Pulmonary artery endothelial cell (primary cell): ENCODE data around the gene PI4KA. TPM values are rescaled to one million over a fixed set of nuclear protein-coding genes. Genes with fewer than 3 reads are reported as not detected.
"Not testable (repeated sequence)": the region's sequence is repeated elsewhere in the genome, so short reads cannot be mapped to it uniquely, and the experiment has no call there.

Experiments
- DNase-seq: peaks from one replicate; pipeline ENCODE4 v3.0.0-alpha.2; 2011; ENCODE audit warnings: low read depth, low spot score
- total RNA-seq: library from RNA; depleted of rRNA; stranded (reverse); fragments of >200 nt; gene quantifications from 2 replicates; pipeline ENCODE4 v1.2.3, GENCODE V29; 2014

The PI4KA gene
- total RNA-seq, 1 donor from 2014 or later: 22.1 TPM

GRCh38 chr22:20779014-20779817, 79.4 kb downstream of the PI4KA start:
- DNase-seq: no peak

- DNase-seq: peak; percentile 41
Observed at GRCh38 chr22:20777420-20778177, 81.0 kb downstream of the PI4KA start.

GRCh38 chr22:20776624-20777405, 81.8 kb downstream of the PI4KA start:
- no peak for DNase-seq

GRCh38 chr22:20775342-20775895, 83.2 kb downstream of the PI4KA start:
- no peak for DNase-seq

- DNase-seq: no peak
Observed at GRCh38 chr22:20774882-20775281, 83.7 kb downstream of the PI4KA start.

GRCh38 chr22:20773793-20774212, 84.8 kb downstream of the PI4KA start, which contains the start of gene SERPIND1:
Gene SERPIND1, plus strand, starts transcription at chr22:20774113. Its CDS starts 5,200 bp downstream, at chr22:20779313.
- no peak for DNase-seq

GRCh38 chr22:20771918-20772625, 86.5 kb downstream of the PI4KA start:
- no peak for DNase-seq

- DNase-seq: not testable (repeated sequence)
Observed at GRCh38 chr22:20769496-20769826, 89.2 kb downstream of the PI4KA start.

- DNase-seq: no peak
Observed at GRCh38 chr22:20766530-20766929, 92.1 kb downstream of the PI4KA start.

GRCh38 chr22:20765938-20766337, 92.7 kb downstream of the PI4KA start:
- no peak for DNase-seq

- DNase-seq: no peak
Observed at GRCh38 chr22:20764729-20765128, 93.9 kb downstream of the PI4KA start.

GRCh38 chr22:20764471-20764720, 94.2 kb downstream of the PI4KA start:
- no peak for DNase-seq

- no peak for DNase-seq
Observed at GRCh38 chr22:20763630-20764470, 94.8 kb downstream of the PI4KA start.

GRCh38 chr22:20762233-20762796, 96.3 kb downstream of the PI4KA start:
- no peak for DNase-seq

- DNase-seq: no peak
Observed at GRCh38 chr22:20761536-20761935, 97.1 kb downstream of the PI4KA start.

- no peak for DNase-seq
Observed at GRCh38 chr22:20760084-20760483, 98.5 kb downstream of the PI4KA start.

- DNase-seq: no peak
Observed at GRCh38 chr22:20758688-20759087, 99.9 kb downstream of the PI4KA start.

- no peak for DNase-seq
Observed at GRCh38 chr22:20756846-20757245, 101.8 kb downstream of the PI4KA start.

GRCh38 chr22:20752873-20753272, 105.7 kb downstream of the PI4KA start:
- DNase-seq: no peak
